Activated CD8-positive, alpha-beta memory T cell treated with anti-CD3 and anti-CD28 coated beads, Interleukin-2, amount 10 ng/mL, durations not matched to agents 7 days and 5 days (primary cell): ENCODE data around the gene ARMCX2. TPM values are rescaled to one million over a fixed set of nuclear protein-coding genes. Genes with fewer than 3 reads are reported as not detected.
"Not testable (repeated sequence)": the region's sequence is repeated elsewhere in the genome, so short reads cannot be mapped to it uniquely, and the experiment has no call there.

ENCODE experiments used
- ATAC-seq: fragments of 150-1000 bp; cut with Tn5 transposase; one replicate; pipeline ENCODE4 v1.10.0; 2021; ENCODE audit warnings: moderate library complexity
- CTCF ChIA-PET: fragments of 350-600 bp; sonication (Branson Sonifier 250); formaldehyde crosslinking; loops from one replicate; lab custom pipeline; 2021; ENCODE audit warnings: antibody characterized with exemption; lab: Charles Lee
- DNase-seq: peaks from one replicate; pipeline ENCODE4 v3.0.0-alpha.2; 2020
- H3K27ac Mint-ChIP-seq: one replicate; pipeline ENCODE4 v1.8.0; 2021; ENCODE audit warnings: mild to moderate bottlenecking, mixed read lengths
- H3K27me3 Mint-ChIP-seq: one replicate; pipeline ENCODE4 v1.8.0; 2021; ENCODE audit warnings: mixed read lengths
- H3K36me3 Mint-ChIP-seq: one replicate; pipeline ENCODE4 v1.8.0; 2021; ENCODE audit warnings: mild to moderate bottlenecking, mixed read lengths
- H3K4me1 Mint-ChIP-seq: one replicate; pipeline ENCODE4 v1.8.0; 2021; ENCODE audit warnings: mixed read lengths
- H3K4me3 Mint-ChIP-seq: one replicate; pipeline ENCODE4 v1.8.0; 2021; ENCODE audit warnings: mild to moderate bottlenecking, moderate library complexity, mixed read lengths
- H3K9me3 Mint-ChIP-seq: one replicate; pipeline ENCODE4 v1.8.0; 2022; ENCODE audit warnings: low read depth, mixed read lengths
- total RNA-seq, 2 experiments: library from RNA; stranded (reverse); gene quantifications; one replicate each; pipeline ENCODE4 v1.2.3, GENCODE V29; 2021

The ARMCX2 gene
- total RNA-seq, 2 experiments from 2014 or later, result 2.8 to 6.4 TPM

DNA sequence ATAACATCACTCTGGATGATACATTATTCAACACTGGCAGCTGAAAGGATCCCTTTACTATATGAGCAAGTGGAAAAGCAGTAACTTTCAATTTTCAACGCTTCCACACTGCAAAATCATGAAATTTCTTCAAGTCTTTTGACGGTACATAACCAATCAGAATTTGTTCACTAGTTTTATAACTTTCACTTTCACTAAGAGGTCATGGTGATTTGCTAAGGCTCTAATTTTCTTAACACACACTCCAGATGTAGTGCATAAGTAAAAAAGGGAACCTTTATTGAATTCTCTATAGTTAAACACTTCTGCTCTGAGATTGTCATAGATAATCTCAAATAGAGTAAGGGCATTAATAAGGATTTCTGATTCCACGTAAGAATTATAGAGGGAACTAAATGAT lies 4.1 kb downstream of the ARMCX2 start:
- CTCF ChIA-PET, result no interaction called here
- Mint-ChIP-seq H3K9me3 (no peaks in the 10 kb centered on the region), H3K4me1 (peaks cover 8% of the 10 kb centered on the region), H3K27ac (no peak overlapping the region), H3K4me3 (no peak overlapping the region), H3K36me3 (no peaks in the 10 kb centered on the region), H3K27me3 (peaks cover 5% of the 10 kb centered on the region)
- DNase-seq (no peak), ATAC-seq (no peak)

DNA sequence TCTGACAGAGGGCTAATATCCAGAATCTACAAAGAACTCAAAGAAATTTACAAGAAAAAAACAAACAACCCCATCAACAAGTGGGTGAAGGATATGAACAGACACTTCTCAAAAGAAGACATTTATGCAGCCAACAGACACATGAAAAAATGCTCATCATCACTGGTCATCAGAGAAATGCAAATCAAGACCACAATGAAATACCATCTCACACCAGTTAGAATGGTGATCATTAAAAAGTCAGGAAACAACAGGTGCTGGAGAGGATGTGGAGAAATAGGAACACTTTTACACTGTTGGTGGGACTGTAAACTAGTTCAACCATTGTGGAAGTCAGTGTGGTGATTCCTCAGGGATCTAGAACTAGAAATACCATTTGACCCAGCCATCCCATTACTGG lies 11.9 kb downstream of the ARMCX2 start:
- CTCF ChIA-PET, ATAC-seq, H3K9me3 Mint-ChIP-seq, H3K36me3 Mint-ChIP-seq, H3K4me3 Mint-ChIP-seq, H3K27ac Mint-ChIP-seq, DNase-seq, H3K27me3 Mint-ChIP-seq, H3K4me1 Mint-ChIP-seq: not testable (repeated sequence)

GRCh38 chrX:101642093-101642492 lies 17.6 kb downstream of the ARMCX2 start:
- DNase-seq, result no peak
- H3K4me3 Mint-ChIP-seq, result no peak overlapping the region
- CTCF ChIA-PET, result no interaction called here
- ATAC-seq, result no peak
- no peaks in the 10 kb centered on the region for H3K4me1 Mint-ChIP-seq
- H3K27ac Mint-ChIP-seq, result no peak overlapping the region
- H3K27me3 Mint-ChIP-seq, result no peaks in the 10 kb centered on the region
- H3K9me3 Mint-ChIP-seq, result no peaks in the 10 kb centered on the region
- no peaks in the 10 kb centered on the region for H3K36me3 Mint-ChIP-seq

- Mint-ChIP-seq H3K27me3 (no peaks in the 10 kb centered on the region), H3K9me3 (no peaks in the 10 kb centered on the region), H3K4me3 (no peak overlapping the region), H3K4me1 (no peaks in the 10 kb centered on the region), H3K36me3 (no peaks in the 10 kb centered on the region), H3K27ac (no peak overlapping the region)
- CTCF ChIA-PET, result no interaction called here
- no peak for ATAC-seq
- DNase-seq, result no peak
Observed at GRCh38 chrX:101639583-101639982, 20.1 kb downstream of the ARMCX2 start.

DNA sequence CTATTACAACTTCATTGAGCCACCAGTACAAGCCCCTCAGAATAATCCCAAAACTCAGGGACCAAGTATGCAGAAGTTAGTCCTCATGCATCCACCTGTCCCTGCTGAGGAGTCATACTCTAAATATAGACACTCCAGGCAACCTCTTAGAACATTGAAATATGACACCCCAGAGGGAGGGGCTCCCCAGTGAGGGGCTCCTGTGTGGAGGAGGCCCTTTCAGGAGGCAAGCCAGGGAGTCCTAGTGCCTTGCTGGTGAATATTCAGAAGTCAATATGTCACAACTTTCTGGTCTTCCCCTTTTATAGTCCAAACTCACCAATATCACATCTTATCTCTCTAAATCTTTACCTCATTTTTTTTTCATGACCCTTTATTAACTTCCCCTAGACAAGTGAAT lies 40.3 kb downstream of the ARMCX2 start:
- Mint-ChIP-seq H3K9me3 (no peaks in the 10 kb centered on the region), H3K4me1 (peaks cover 34% of the 10 kb centered on the region), H3K36me3 (peaks cover 9% of the 10 kb centered on the region), H3K4me3 (no peak overlapping the region), H3K27ac (no peak overlapping the region), H3K27me3 (no peaks in the 10 kb centered on the region)
- CTCF ChIA-PET, result no interaction called here
- DNase-seq (no peak), ATAC-seq (no peak)

- peaks cover 5% of the 10 kb centered on the region for H3K36me3 Mint-ChIP-seq
- H3K27ac Mint-ChIP-seq, result peak within 1 kb of the TSS; percentile 86
- no peaks in the 10 kb centered on the region for H3K27me3 Mint-ChIP-seq
- peak within 1 kb of the TSS; percentile 87 for H3K4me3 Mint-ChIP-seq
- CTCF ChIA-PET, result interaction anchor here (0.6 kb wide), 1 partner anchor 201 kb away, joined by 3 read pairs; no protein-coding TSS in a partner anchor
- DNase-seq, result peak; percentile 84
- no peaks in the 10 kb centered on the region for H3K9me3 Mint-ChIP-seq
- ATAC-seq, result peak; percentile 95
- peaks cover 27% of the 10 kb centered on the region for H3K4me1 Mint-ChIP-seq
Observed at GRCh38 chrX:101617211-101618191, 42.1 kb downstream of the ARMCX2 start, which contains the start of gene ARMCX6. Gene ARMCX6 (minus strand): TSS chrX:101618000. CDS start chrX:101616620, 1,380 bp downstream.

DNA sequence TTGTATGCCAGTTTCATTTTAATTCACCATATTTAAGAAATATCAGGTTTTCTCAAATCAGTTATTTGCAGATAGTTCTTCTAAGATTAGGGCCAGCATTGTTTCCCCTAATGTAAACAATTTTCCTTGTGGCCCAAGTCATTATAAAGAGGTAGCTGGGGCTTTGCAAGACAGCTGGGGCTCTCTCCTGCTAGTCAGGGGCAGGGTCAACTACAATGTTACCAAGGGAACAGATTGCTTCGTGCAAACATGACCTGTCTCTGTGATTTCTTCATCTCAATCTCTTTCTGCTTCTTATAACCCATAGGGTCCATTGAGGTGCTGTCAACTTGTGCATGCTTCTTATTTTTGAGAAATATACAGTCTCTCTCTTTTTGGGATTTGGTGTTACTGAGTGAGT lies 53.9 kb downstream of the ARMCX2 start:
- Mint-ChIP-seq H3K36me3 (no peaks in the 10 kb centered on the region), H3K9me3 (no peaks in the 10 kb centered on the region), H3K27me3 (peaks cover 11% of the 10 kb centered on the region), H3K4me3 (no peak overlapping the region), H3K27ac (no peak overlapping the region), H3K4me1 (no peaks in the 10 kb centered on the region)
- DNase-seq, result no peak
- ATAC-seq, result no peak
- CTCF ChIA-PET, result no interaction called here

Other genes with a start within 250 kb of the ARMCX2 start
- 1 to 10 TPM; 1.8 to 2.4 TPM for gene ARMCX4, start 174.4 kb downstream of the ARMCX2 start, total RNA-seq
- under 1 TPM; 0.20 to 0.26 TPM for gene ARMCX1, start 109.3 kb downstream of the ARMCX2 start, total RNA-seq
- gene ARMCX6, start 41.9 kb downstream of the ARMCX2 start, total RNA-seq, result 10 to 100 TPM; 32.9 to 43.0 TPM
- 10 to 100 TPM; 22.7 to 25.7 TPM for gene ARMCX3, start 36.7 kb downstream of the ARMCX2 start, total RNA-seq